NCI-H1417 (cell line): ENCODE data around the gene SYNPO2.
"Not testable (repeated sequence)": the region's sequence is repeated elsewhere in the genome, so short reads cannot be mapped to it uniquely, and the experiment has no call there.

ENCODE experiments used
- DNase-seq, 3 experiments: peaks; one replicate each; lab custom pipeline; 2025; lab: John Stamatoyannopoulos, UW

Gene SYNPO2

GRCh38 chr4:118888666-118889311 is at the start of gene SYNPO2:
Gene SYNPO2 (plus strand): TSS chr4:118888854. CDS start chr4:118889037, 183 bp downstream.
- peak in 2 of 3 experiments; percentile 78 to 89 for DNase-seq

GRCh38 chr4:118839221-118839927 is 49.3 kb upstream of the SYNPO2 start:
- DNase-seq: no peak

- DNase-seq: no peak
These were observed 46.6 kb upstream of the SYNPO2 start for GRCh38 chr4:118842055-118842454.

GRCh38 chr4:118843237-118843636 is 45.4 kb upstream of the SYNPO2 start:
- no peak for DNase-seq

GRCh38 chr4:118845552-118846050 is 43.1 kb upstream of the SYNPO2 start:
- peak in 1 of 3 experiments; percentile 18 for DNase-seq

GRCh38 chr4:118846979-118847378 is 41.7 kb upstream of the SYNPO2 start:
- no peak for DNase-seq

- no peak for DNase-seq
These were observed 40.4 kb upstream of the SYNPO2 start for GRCh38 chr4:118848242-118848641.

GRCh38 chr4:118848901-118849300 is 39.8 kb upstream of the SYNPO2 start:
- DNase-seq: no peak

GRCh38 chr4:118849867-118850487 is 38.7 kb upstream of the SYNPO2 start:
- DNase-seq: peak in 1 of 3 experiments; percentile 34

GRCh38 chr4:118850488-118851173 is 38.0 kb upstream of the SYNPO2 start:
- DNase-seq: peak in 2 of 3 experiments; percentile 12 to 34

- DNase-seq: no peak
These were observed 30.9 kb upstream of the SYNPO2 start for GRCh38 chr4:118857760-118858159.

- DNase-seq: no peak
These were observed 29.9 kb upstream of the SYNPO2 start for GRCh38 chr4:118858779-118859178.

GRCh38 chr4:118865091-118865708 is 23.5 kb upstream of the SYNPO2 start:
- DNase-seq: peak; percentile 22 to 82 (median 58)

- no peak for DNase-seq
These were observed 22.2 kb upstream of the SYNPO2 start for GRCh38 chr4:118866442-118866841.

GRCh38 chr4:118867311-118868067 is 21.2 kb upstream of the SYNPO2 start:
- no peak for DNase-seq

- no peak for DNase-seq
These were observed 18.8 kb upstream of the SYNPO2 start for GRCh38 chr4:118869808-118870342.

- no peak for DNase-seq
These were observed 16.5 kb upstream of the SYNPO2 start for GRCh38 chr4:118872181-118872580.

GRCh38 chr4:118877797-118878196 is 10.9 kb upstream of the SYNPO2 start:
- DNase-seq: no peak

- not testable (repeated sequence) for DNase-seq
These were observed 10.1 kb upstream of the SYNPO2 start for GRCh38 chr4:118878507-118878906.

- DNase-seq: no peak
These were observed 9.2 kb upstream of the SYNPO2 start for GRCh38 chr4:118879409-118879808.
